ENCODE results near the gene CDHR4. TPM values are rescaled to one million over a fixed set of nuclear protein-coding genes. Genes with fewer than 3 reads are reported as not detected.
"Not testable (repeated sequence)": the region's sequence is repeated elsewhere in the genome, so short reads cannot be mapped to it uniquely, and the experiment has no call there.

The CDHR4 gene
- total RNA-seq (2014; rRNA removed; shearing (Covaris generic)): not detected in 2 replicates
- 0.06 TPM in 1 of 2 replicates, not detected in the other for polyA plus RNA-seq (2015; cell fraction: cytosol; rRNA removed)
- polyA plus RNA-seq (2015; cell fraction: nucleus; rRNA removed): 0.57 and 1.0 TPM in 2 replicates

GRCh38 chr3:49799761-49800160 lies at the start of gene CDHR4:
TSS of gene CDHR4 (minus strand) at chr3:49799873. CDS start at chr3:49799812, 61 bp downstream.
- peak; percentile 59 for DNase-seq (ENCODE audit: low read depth)

DNA sequence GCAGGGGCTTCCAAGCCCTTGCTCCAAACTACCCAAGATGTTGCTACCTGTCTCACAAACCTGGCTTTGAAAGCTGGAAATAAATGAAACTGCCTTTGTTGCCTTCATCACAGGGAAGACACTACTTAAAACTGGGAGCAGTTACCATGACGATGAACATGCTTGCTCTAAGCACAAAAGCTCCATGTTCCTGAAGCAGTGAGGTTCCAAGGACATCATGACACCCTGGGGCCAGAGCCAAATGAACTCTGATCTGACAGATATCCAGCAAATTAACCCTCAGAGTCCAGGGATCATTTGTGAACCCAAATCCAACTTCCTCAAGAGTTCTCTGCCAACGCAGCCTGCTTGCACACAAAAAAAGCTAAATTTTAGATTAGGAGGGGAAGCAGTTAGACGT lies 46.0 kb upstream of the CDHR4 start:
- no peak for DNase-seq (ENCODE audit: low read depth)

DNA sequence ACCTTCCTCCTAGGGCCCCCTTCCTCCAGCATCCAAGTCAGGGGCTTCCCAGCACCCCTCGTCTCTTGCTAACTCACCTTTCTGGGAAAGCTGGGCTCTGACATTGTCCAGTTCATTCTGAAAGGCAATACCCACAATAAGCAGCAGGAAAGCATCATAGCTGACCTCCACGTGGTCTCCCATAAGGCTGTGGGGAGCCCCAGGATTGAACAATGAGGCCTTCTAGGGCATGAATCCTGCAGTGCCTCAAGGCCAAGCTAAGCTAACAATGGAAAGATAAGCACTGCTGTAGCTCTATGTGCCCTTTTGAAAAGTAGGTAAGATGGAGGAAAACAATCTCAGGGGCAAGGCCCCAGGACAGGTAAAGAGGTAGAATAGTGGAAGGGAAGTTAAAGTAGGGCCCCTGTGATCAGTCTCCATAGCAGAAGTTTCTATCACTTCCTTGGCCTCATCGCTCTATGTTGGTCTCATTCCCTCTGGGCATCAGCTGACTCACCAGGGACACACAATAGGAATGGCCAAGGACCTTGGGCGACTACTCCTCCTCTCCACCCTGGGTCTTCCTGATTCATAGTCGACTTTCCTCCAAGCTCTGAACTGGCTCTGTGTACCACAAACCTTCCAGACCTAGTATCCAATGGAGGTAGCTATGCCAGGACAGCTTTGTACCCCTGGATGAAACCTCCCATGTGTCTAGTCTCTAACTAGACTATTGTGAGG lies 45.0 kb upstream of the CDHR4 start:
- no peak for DNase-seq (ENCODE audit: low read depth)

GRCh38 chr3:49842843-49843517 lies 43.3 kb upstream of the CDHR4 start:
- no peak for DNase-seq (ENCODE audit: low read depth)

DNA sequence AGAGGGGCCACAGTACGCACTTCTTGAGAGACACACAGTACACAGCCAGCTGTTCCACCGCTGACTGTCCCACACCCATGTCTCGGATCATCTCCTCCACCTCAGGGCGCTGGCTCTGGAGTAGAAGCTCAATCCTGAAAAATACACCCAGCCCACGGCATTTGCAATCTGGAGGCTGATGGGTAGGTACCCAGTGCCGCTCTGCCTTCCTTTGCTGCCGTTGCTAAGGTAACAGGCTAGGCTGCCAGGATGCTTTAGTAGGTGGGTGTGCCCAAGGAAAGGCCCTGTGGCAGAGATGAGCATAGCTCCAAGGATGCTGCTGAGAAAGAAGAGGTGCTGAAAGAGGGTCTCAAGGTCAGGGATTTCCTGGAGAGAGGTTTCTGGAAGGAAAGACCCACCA lies 42.1 kb upstream of the CDHR4 start:
- no peak for DNase-seq (ENCODE audit: low read depth)

GRCh38 chr3:49841126-49841696 lies 41.5 kb upstream of the CDHR4 start:
- peak; percentile 29 for DNase-seq (ENCODE audit: low read depth)

- DNase-seq (ENCODE audit: low read depth): no peak
Measured at GRCh38 chr3:49840388-49840787, 40.7 kb upstream of the CDHR4 start.

DNA sequence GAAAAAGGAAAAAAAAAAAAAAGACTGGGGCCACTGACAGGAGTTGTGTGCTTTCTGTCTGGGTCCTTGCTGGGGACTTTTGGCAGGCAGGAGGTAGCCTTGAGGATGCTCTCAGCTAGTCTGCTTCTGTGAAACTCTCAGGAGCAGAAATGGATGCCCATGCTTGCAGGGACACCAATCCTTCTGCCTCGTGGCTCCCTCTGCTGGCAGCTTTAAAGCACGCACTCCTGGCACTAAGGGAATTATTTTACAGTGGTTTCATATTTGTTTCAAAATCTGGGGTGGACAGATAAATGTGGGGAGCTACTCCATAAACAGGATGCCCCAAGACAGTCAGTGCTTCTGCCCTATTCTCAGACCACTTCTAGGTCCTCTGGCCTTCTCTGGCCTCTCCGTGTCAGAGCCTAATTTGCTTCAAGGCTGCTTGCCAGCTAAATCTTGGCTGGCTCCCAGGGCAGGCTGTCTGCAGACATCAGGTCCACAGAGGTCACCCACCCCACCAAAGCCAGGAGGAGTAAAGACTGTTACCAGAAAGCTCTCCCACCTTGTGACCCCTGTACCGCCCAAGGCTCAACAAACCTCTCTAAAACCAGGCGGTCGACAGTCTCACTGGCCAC lies 39.6 kb upstream of the CDHR4 start:
- DNase-seq (ENCODE audit: low read depth): peak; percentile 39

- no peak for DNase-seq (ENCODE audit: low read depth)
Measured at GRCh38 chr3:49831341-49831740, 31.7 kb upstream of the CDHR4 start.

DNA sequence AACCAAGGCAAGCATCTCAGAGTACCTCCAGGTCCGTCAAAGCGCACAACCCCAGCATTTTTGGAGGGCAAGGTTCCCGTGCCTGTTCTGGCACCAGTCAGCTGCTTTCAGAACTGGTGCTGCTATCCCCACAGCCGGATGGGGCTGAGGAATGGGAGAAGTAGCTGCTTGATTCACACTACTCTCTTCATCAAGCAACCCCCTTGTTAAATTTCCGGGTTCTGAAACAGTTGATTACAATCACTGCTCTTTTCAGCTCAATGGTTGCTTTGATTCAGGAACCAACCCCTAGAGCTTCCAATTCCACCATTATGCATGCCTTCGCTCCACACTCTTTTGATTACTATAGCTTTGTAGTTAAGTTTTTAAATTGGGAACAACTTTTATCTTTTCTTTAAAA lies 26.3 kb upstream of the CDHR4 start:
- no peak for DNase-seq (ENCODE audit: low read depth)

DNA sequence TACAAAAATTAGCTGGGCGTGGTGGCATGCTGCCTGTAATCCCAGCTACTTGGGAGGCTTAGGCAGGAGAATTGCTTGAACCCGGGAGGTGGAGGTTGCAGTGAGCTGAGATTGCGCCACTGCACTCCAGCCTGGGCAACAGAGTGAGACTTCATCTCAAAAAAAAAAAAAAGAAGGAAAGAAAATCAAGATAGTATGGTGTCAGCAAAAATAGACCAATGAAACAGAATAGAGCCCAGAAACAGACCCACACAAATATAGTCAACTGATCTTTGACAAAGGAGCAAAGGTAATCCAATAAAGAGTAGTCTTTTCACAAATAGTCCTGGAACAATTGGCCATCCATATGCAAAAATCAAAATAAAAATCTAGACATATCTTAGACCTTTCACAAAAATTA lies 23.5 kb upstream of the CDHR4 start:
- DNase-seq (ENCODE audit: low read depth): not testable (repeated sequence)

DNA sequence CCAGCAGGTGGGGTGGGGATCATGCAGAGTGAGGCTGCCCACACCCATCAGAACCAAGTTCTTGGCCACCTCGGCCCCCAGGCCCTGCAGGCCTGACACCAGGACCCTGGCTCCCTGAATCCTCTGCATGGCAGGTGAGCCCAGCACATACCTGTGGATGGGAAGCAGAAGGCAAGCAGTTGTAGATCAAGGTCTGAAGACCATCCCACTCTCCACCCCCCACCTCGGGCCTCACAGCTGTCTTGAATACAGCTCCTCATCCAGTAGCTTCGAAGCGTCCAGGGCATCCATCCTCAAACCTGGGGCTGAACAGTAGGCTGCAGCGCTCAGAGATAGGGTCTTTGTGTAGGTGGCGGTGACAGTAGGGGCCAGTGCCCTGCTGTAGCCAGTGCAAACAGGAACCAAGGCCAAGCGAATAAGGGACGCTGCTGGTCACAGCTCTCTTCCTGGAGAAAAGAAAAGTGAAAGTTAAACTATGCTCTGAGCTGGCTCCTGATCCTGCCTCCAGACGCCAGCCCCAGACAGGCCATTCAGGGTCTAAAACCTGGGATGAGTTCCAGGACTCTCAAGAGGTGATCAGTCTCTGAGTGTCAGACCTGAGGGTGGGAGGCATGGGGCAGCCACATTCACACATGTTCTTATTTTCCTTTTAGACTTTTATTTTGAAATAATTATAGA lies 14.0 kb upstream of the CDHR4 start, which contains the start of gene UBA7:
UBA7 (minus strand) TSS at position 457 of the 678 bp plus-strand sequence; CDS start at position 291, 166 bp downstream.
- DNase-seq (ENCODE audit: low read depth): peak; percentile 76

GRCh38 chr3:49812916-49813496 lies 13.3 kb upstream of the CDHR4 start:
- DNase-seq (ENCODE audit: low read depth): no peak

DNA sequence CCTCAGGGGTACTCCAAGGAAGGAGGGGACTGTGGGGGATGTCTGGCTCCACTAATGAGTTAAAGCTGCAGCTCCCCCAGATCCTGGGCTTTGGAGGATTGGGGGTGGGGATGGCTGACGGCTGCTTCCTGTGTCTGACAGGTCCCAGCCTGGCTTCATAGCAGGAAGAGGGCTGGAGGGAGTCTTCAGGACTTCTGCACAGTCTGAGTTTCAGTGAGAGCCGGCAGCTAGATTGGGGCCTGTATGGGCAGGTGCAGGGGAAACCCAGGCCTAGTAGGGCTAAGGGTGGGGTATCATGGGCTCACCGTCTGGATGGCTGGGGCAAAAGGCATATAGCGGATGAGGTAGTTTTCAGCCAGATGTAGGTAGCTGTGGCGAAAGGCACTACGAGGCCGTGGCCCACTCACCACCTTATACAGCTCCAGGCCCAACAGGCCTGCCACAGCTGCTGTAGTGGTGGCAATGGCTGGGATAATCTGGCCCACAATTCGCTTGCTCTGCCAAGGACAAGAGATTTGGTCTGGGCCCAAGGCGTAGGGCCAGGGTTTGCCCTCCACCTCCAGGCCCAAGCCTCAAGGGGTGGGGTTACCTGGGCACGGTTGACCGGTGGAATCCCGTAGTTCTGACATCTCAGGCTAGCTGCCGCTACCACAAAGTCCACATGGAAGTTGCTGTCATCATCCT lies 7.9 kb upstream of the CDHR4 start:
- no peak for DNase-seq (ENCODE audit: low read depth)

DNA sequence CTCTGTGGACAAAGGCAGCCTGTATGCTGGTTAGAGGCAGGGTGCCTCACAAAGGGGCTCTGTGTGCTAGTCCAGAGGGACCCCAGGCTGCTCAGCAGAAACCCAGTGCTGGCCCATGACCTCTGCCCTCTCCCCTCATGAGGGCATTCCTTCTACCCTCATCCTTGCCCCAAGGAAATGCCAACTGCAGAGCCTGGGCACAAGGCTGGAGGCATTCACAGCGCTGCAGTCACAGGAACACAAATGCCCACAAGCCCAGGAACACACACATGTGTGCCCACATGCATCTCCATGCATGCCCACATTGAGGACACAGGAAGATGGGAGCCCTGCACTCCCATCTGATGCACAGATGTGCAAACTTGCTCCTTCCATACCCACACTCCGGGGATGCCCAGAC lies 7.2 kb upstream of the CDHR4 start:
- DNase-seq (ENCODE audit: low read depth): no peak

- no peak for DNase-seq (ENCODE audit: low read depth)
Measured at GRCh38 chr3:49805897-49806701, 6.4 kb upstream of the CDHR4 start.

- DNase-seq (ENCODE audit: low read depth): no peak
Measured at GRCh38 chr3:49805367-49805782, 5.7 kb upstream of the CDHR4 start.

DNA sequence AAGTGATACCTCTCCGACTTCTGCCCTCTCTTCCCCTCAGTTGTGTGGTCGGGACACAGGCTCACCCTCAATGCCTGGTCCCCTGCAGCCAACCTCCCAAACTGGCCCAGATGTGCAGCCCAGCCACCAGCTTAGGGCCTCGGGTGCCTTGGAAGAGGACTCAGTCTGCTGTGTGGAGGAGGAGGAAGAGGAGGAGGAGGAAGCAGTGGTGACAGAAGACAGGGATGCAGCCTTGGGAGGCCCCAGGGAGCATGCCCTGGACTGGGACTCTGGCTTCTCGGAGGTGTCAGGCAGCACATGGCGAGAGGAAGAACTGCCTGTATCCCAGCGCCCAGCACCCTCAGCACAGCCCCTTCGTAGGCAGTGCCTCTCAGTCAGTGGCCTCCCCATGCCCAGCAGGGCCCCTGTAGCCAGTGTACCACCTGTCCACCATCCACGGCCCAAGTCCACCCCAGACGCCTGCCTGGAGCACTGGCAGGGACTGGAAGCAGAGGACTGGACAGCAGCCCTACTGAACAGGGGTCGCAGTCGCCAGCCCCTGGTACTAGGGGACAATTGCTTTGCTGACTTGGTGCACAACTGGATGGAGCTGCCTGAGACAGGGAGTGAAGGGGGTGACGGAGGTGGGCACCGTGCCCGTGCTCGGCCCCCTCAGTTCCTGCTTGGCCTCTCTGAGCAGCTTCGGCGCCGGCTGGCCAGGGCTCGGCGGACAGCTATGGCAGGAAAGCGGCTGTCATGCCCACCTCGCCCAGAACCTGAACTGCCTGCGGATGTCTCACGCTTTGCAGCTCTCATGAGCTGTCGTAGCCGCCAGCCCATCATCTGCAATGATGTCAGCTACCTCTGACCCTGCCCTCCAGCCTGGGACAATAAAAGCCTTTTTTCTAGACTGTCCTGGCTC lies 4.7 kb upstream of the CDHR4 start:
- DNase-seq (ENCODE audit: low read depth): no peak
